Tibial nerve (tissue), 4 donors: Measurements from ENCODE around the gene TGFB2.

ENCODE experiments used
- EP300 ChIP-seq, 2 donors: sonication (generic); formaldehyde crosslinking; IDR thresholded peaks; one replicate each; pipeline ENCODE4 v1.6.1; 2017; ENCODE audit warnings: antibody characterized with exemption in 2 of 2, mild to moderate bottlenecking in 1 of 2
- POLR2A ChIP-seq, 2 donors: fragments of 450-650 bp; IDR thresholded peaks; one replicate each; pipeline ENCODE4 v1.6.1; 2017; ENCODE audit warnings: antibody characterized with exemption in 2 of 2, mild to moderate bottlenecking in 2 of 2, moderate library complexity in 2 of 2
- TF ChIP-seq, protein P1 (sequence below), 5 experiments: fragments of 200-600 bp in 3 of 5; fragments of 450-650 bp in 2 of 5; sonication (generic) in 3 of 5; IDR thresholded peaks; one replicate each; pipeline ENCODE4 v1.5.1; 2016 to 2019; ENCODE audit warnings: antibody characterized with exemption in 5 of 5, mild to moderate bottlenecking in 3 of 5, moderate library complexity in 2 of 5

DNA sequence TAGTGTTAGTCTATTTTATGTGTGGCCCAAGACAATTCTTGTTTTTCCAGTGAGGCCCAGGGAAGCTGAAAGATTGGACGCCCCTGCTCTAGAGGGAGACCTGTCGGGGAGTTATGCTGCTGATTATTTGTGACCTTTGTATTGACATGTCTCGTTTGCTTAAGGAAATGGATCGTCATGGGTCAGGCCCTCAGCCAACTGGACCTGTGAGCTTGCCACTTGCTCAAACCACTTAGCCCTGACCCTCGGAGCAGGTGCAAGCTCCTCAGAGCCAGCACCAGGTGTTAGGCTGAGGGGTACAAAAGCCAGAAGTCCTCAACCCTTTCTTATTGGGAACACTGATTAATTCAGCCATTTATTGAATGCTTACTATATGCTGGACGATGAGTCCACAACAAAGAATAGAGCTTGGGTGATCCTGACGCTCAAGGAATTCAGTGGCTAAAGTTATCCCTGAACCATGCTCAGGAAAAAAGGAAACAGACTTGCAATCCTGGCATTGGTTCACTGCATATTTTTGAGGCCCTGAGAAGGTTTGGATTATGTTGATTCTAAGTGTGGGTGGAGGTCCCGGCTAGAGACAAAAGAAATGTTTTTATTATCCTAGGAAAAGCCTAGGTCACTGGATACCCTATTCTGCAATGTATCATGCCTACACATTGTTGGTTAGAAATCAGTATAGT lies 19.0 kb downstream of the TGFB2 start:
- TF ChIP-seq POLR2A (IDR thresholded peaks at IDR 0.05) (no peak), EP300 (IDR thresholded peaks at IDR 0.05) (no peak)
- TF ChIP-seq, protein P1, sequence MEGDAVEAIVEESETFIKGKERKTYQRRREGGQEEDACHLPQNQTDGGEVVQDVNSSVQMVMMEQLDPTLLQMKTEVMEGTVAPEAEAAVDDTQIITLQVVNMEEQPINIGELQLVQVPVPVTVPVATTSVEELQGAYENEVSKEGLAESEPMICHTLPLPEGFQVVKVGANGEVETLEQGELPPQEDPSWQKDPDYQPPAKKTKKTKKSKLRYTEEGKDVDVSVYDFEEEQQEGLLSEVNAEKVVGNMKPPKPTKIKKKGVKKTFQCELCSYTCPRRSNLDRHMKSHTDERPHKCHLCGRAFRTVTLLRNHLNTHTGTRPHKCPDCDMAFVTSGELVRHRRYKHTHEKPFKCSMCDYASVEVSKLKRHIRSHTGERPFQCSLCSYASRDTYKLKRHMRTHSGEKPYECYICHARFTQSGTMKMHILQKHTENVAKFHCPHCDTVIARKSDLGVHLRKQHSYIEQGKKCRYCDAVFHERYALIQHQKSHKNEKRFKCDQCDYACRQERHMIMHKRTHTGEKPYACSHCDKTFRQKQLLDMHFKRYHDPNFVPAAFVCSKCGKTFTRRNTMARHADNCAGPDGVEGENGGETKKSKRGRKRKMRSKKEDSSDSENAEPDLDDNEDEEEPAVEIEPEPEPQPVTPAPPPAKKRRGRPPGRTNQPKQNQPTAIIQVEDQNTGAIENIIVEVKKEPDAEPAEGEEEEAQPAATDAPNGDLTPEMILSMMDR (IDR thresholded peaks at IDR 0.05): no peak
